ENCODE measurements around the gene RNU5B-1.

RNU5B-1 gene

DNA sequence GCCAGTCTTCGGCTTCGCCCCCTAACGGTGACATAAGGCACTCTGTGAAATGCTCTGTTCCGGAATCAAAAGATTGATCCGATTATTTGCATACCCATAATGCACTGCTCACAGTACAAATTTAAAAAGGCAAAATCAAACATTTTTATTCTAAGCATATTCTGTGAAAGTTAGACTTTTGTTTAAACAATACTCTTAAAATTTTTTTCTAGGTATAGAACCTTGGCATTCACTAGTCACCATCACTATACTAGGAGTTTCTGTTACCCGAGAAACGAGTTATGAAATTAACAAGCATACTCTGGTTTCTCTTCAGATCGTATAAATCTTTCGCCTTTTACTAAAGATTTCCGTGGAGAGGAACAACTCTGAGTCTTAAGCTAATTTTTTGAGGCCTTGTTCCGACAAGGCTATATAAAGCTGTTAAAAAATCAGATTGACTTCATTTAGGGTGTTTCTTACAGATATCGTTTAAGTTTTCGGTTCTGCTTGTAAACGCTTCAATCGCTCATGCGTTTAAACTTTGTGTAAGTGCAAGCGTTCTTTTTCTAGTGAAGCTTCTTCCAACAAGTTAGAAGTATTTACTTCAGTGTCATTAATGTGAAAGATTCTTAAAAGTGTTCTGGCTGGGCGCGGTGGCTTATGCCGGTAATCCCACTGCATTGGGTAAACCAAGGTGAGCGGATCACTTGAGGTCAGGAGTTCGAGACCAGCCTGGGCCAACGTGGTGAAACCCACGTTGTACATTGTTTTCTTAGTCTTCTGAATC lies at the start of gene RNU5B-1:
Gene RNU5B-1 (plus strand): TSS at position 297 of the 769 bp plus-strand sequence.
- Histone ChIP-seq H3K27me3 (no peaks in the 10 kb centered on the region), H3K36me3 (no peaks in the 10 kb centered on the region), H3K4me3 (peak within 1 kb of the TSS; percentile 64), H4K20me1 (no peaks in the 10 kb centered on the region), H3K9ac (peak within 1 kb of the TSS; percentile 82), H3K9me3 (peaks cover 6% of the 10 kb centered on the region; the same call in 1 of the 2 replicates), H3K4me1 (peaks cover 43% of the 10 kb centered on the region), H3K27ac (peak within 1 kb of the TSS; percentile 94), H3K4me2 (peak within 1 kb of the TSS; percentile 93)
- no peak for TF ChIP-seq Cebpa-rat (IDR thresholded peaks at IDR 0.05)

GRCh38 chr15:65254758-65255157 lies 49.7 kb upstream of the RNU5B-1 start:
- no peaks in the 10 kb centered on the region for H4K20me1 ChIP-seq
- no peak overlapping the region for H3K4me2 ChIP-seq
- H3K4me1 ChIP-seq, result 0 out of 2 replicates have a peak, but pooled peaks cover 8% of the 10 kb centered on the region
- no peaks in the 10 kb centered on the region for H3K9me3 ChIP-seq
- no peak for TF ChIP-seq Cebpa-rat (IDR thresholded peaks at IDR 0.05)
- no peaks in the 10 kb centered on the region for H3K27me3 ChIP-seq
- no peak overlapping the region for H3K9ac ChIP-seq
- H3K36me3 ChIP-seq, result peaks cover 83% of the 10 kb centered on the region
- H3K27ac ChIP-seq, result no peak overlapping the region
- H3K4me3 ChIP-seq, result no peak overlapping the region

DNA sequence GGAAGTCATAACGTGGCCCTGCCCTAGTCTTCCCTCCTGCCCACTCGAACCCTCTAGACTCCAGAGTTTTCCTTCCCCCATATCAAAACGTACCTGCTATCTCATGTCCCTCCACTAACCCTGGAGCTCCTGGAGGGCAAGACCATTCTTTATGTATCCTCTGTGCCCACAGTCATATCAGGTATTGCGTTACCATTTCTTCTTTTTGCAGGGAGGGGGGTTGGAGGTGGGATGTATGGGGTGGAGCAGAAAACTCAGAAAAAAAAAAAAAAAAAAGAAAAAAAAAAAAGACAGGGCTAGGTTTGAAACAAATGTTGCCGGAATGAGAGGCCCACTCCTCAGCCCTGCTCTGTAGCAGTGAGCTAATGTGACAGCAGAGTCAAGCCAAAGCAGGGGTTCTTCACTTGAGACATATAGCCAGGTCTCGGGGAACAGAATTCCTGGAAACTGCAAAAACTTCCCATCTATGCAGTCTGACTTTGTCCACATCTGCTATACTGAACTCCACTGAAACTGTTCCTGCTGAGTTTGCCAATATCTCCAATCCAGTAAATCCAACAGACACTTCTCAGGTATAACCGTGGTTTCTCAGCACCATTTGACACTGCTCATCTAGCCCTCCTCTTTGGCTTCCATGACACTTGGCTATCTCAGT lies 48.9 kb upstream of the RNU5B-1 start:
- TF ChIP-seq Cebpa-rat (IDR thresholded peaks at IDR 0.05), result no peak
- Histone ChIP-seq H3K27me3 (no peaks in the 10 kb centered on the region), H3K27ac (no peak overlapping the region), H3K4me1 (0 out of 2 replicates have a peak, but pooled peaks cover 8% of the 10 kb centered on the region), H3K4me2 (no peak overlapping the region), H3K9ac (no peak overlapping the region), H3K9me3 (no peaks in the 10 kb centered on the region), H3K36me3 (peaks cover 89% of the 10 kb centered on the region), H4K20me1 (no peaks in the 10 kb centered on the region), H3K4me3 (no peak overlapping the region)

- no peaks in the 10 kb centered on the region for H3K9me3 ChIP-seq
Observed at GRCh38 chr15:65258375-65259262, 45.9 kb upstream of the RNU5B-1 start.

GRCh38 chr15:65259367-65259797 lies 45.1 kb upstream of the RNU5B-1 start:
- Histone ChIP-seq H3K9me3 (no peaks in the 10 kb centered on the region), H3K27ac (no peak overlapping the region), H3K27me3 (no peaks in the 10 kb centered on the region), H3K9ac (no peak overlapping the region), H3K4me2 (no peak overlapping the region), H3K4me1 (no peaks in the 10 kb centered on the region), H3K36me3 (peaks cover 99% of the 10 kb centered on the region), H4K20me1 (no peaks in the 10 kb centered on the region; the same call in 1 of the 2 replicates), H3K4me3 (no peak overlapping the region)
- TF ChIP-seq Cebpa-rat (IDR thresholded peaks at IDR 0.05), result no peak

More at GRCh38 chr15:65258375-65259262, 45.9 kb upstream of the RNU5B-1 start:
- no peak overlapping the region for H3K27ac ChIP-seq
- no peak for TF ChIP-seq Cebpa-rat (IDR thresholded peaks at IDR 0.05)
- H3K27me3 ChIP-seq, result no peaks in the 10 kb centered on the region
- H3K4me3 ChIP-seq, result no peak overlapping the region
- H3K9ac ChIP-seq, result no peak overlapping the region
- H3K4me1 ChIP-seq, result no peaks in the 10 kb centered on the region
- H3K36me3 ChIP-seq, result peaks cover 98% of the 10 kb centered on the region
- no peak overlapping the region for H3K4me2 ChIP-seq
- H4K20me1 ChIP-seq, result no peaks in the 10 kb centered on the region

DNA sequence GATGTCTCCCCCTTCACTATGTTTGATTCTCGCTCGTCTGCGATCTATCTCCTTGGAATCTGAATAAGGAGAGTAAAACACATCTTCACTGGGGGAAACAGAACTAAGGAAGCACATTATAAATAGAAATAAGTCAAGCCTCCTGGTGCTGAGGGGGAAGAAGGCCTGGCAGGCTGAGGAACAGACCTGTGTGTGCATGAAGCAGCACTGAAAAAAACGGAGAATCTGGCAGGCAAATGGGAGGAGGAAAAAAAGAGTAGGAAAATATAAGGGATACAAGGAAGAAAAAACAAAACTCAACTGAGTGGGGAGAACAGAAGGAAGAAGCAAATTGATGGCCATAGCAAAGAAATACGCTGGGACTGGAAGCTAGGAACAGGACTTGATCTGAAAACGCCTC lies 43.5 kb upstream of the RNU5B-1 start:
- Histone ChIP-seq H3K36me3 (peaks cover 100% of the 10 kb centered on the region), H4K20me1 (no peaks in the 10 kb centered on the region; the same call in 1 of the 2 replicates), H3K27me3 (no peaks in the 10 kb centered on the region), H3K4me3 (no peak overlapping the region), H3K9me3 (no peaks in the 10 kb centered on the region), H3K9ac (no peak overlapping the region), H3K4me1 (no peaks in the 10 kb centered on the region), H3K4me2 (no peak overlapping the region), H3K27ac (no peak overlapping the region)
- TF ChIP-seq Cebpa-rat (IDR thresholded peaks at IDR 0.05), result no peak

GRCh38 chr15:65263313-65263712 lies 41.2 kb upstream of the RNU5B-1 start:
- no peaks in the 10 kb centered on the region for H3K27me3 ChIP-seq
- H3K9ac ChIP-seq, result no peak overlapping the region
- H3K9me3 ChIP-seq, result no peaks in the 10 kb centered on the region
- H3K4me2 ChIP-seq, result no peak overlapping the region
- TF ChIP-seq Cebpa-rat (IDR thresholded peaks at IDR 0.05), result no peak
- H3K36me3 ChIP-seq, result peaks cover 92% of the 10 kb centered on the region
- H3K4me1 ChIP-seq, result no peaks in the 10 kb centered on the region
- H3K4me3 ChIP-seq, result no peak overlapping the region
- no peak overlapping the region for H3K27ac ChIP-seq
- no peaks in the 10 kb centered on the region; the same call in 1 of the 2 replicates for H4K20me1 ChIP-seq

DNA sequence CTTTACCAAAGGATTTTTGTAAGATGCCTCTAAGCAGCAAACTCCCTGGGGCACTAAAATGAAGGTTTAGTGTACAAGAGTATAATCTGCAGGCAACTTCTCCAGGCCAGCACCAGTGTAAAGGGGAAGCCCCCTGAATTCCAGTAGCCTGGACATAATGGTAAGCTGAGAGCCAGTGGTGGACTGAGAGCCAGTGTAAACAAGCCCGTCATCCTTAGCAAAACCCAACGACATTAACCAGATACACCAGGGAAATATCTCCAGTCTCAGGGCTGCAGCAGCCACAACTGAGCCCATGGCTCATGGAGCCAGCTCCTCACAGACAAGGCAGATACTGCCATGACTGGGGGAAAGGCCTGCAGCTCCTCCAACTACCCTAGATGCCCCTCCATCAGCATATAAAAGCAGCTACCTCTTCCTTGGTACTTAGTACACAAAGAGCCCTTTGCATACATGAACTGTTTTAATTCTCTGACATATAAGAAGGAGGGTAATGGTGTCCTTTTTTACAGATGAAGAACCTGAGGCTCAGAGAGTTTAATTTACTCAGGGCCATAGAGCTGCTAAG lies 39.5 kb upstream of the RNU5B-1 start:
- H3K27ac ChIP-seq, result no peak overlapping the region
- no peaks in the 10 kb centered on the region for H3K4me1 ChIP-seq
- H3K9me3 ChIP-seq, result no peaks in the 10 kb centered on the region
- H3K36me3 ChIP-seq, result peaks cover 92% of the 10 kb centered on the region
- H3K4me3 ChIP-seq, result no peak overlapping the region
- H3K9ac ChIP-seq, result no peak overlapping the region
- no peak for TF ChIP-seq Cebpa-rat (IDR thresholded peaks at IDR 0.05)
- H4K20me1 ChIP-seq, result no peaks in the 10 kb centered on the region; the same call in 1 of the 2 replicates
- H3K4me2 ChIP-seq, result no peak overlapping the region
- no peaks in the 10 kb centered on the region for H3K27me3 ChIP-seq

- no peaks in the 10 kb centered on the region for H3K4me1 ChIP-seq
- no peak overlapping the region for H3K9ac ChIP-seq
- H3K36me3 ChIP-seq, result peaks cover 88% of the 10 kb centered on the region
- TF ChIP-seq Cebpa-rat (IDR thresholded peaks at IDR 0.05), result no peak
- H3K4me3 ChIP-seq, result no peak overlapping the region
- H3K9me3 ChIP-seq, result no peaks in the 10 kb centered on the region
- no peaks in the 10 kb centered on the region for H3K27me3 ChIP-seq
- H3K4me2 ChIP-seq, result no peak overlapping the region
- H4K20me1 ChIP-seq, result no peaks in the 10 kb centered on the region; the same call in 1 of the 2 replicates
- no peak overlapping the region for H3K27ac ChIP-seq
Observed at GRCh38 chr15:65266469-65266868, 38.0 kb upstream of the RNU5B-1 start.
